Mesenteric fat pad (tissue), 1 donor: ENCODE measurements around the gene MTARC1. TPM values are rescaled to one million over a fixed set of nuclear protein-coding genes. Genes with fewer than 3 reads are reported as not detected.

Source experiments
- DNase-seq: peaks from one replicate; pipeline ENCODE4 v3.0.0-alpha.2; 2020; ENCODE audit warnings: low spot score
- total RNA-seq: library from RNA; stranded (reverse); fragmentation: NEBNext Ultra II Directional; extraction: Animal tissue kit (Norgen Biotek cat#: 25700); gene quantifications from one replicate; pipeline ENCODE4 v1.2.1, GENCODE V29; 2021
- donor health status: DM: yes; HTN: yes; CAD: no.

Gene MTARC1
- total RNA-seq, 1 donor from 2014 or later, result 539 TPM

DNA sequence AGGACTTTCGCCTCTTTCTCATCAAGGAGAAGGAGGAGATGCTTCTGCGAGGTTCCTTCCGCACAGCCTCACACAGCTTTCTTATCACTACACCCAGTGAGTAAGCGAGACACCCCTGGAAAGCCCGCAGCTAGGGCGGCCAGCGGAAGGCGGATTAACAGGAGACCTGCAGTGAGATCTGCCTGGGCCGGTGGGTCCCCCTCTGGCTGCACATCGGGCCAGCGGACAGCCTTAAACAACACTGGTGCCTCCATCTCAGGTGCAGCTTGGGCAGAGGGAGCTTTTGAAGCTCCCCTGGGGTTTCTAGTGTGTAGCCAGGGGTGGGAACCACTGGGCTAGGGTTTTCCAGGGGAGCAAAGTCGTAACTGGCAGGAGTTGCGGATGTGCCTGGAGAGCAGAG lies 17.5 kb upstream of the MTARC1 start:
- DNase-seq, result no peak

DNA sequence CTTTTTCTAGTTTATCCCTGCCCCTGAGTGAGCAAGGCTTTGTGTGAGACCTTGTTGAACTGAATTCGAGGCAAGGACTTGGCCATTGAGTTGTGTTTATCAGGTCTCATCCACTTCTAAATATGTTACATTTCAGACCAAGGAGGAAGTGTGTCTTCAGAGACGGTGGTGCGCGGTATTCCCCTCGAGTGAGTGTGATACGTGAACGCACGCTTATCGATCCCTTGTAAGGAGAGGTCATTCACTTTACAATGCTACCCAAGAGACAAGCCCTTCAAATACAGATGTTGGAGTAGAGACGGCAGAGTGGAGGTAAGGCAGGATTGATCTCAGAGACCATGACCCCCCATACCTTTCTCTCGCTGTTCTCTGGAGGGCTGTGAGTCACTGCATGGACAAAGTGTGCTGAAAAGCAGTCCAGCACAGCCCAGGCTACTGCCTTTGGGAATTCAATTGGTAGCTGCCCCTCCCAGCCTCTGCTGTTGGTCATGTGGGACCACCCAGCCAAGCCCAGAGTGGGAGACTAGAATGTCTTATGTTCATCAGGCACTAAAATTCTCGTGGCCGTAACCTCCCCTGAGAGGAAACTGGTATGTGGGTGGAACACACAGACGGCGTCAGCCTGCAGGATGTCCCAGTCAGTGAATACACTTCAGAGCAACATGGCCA lies 16.3 kb upstream of the MTARC1 start:
- DNase-seq, result no peak

DNA sequence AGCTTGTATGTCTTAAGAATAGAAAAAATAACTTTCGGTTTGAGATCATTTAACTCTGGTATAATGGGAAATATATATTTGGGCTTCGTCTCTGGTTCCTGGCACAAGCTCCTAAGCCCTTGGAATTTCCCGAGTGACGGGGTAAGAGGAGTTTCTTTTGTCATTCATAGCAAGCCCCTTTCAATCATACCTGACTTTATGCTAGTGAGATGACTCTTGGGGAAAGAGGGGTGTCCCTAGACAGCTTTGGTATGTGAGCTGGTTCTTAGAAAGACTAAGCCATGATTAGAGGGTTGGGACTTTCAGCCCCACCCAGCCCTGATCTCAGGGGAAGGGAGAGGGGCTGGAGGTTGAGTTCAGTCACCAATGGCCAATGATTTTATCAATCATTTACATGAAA lies 13.9 kb upstream of the MTARC1 start:
- no peak for DNase-seq

DNA sequence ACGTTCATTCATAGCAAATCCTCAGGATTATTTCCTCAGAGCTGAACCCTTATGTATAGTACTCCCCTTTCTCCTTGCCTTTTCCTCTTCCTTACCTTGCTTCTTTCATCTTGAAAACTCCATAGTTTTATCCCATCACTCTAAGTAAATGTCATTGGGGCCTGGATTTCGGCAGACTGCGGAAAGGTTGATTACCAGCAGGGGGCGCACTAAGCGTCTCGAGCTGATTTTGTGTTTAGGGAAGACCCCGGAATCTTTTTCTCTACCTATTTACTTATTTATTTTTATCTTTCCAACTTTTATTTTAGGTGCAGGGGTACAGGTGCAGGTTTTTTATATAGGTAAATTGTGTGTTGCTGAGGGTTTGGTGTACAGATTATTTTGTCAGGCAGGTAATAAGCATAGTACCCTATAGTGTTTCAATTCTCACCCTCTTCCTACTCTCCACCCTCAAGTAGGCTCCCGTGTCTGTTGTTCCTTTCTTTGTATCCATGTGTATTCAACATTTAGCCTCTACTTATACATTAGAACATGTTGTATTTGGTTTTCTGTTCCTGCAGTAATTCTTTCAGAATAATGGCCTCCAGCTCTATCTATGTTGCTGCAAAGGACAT lies 11.4 kb upstream of the MTARC1 start:
- no peak for DNase-seq

DNA sequence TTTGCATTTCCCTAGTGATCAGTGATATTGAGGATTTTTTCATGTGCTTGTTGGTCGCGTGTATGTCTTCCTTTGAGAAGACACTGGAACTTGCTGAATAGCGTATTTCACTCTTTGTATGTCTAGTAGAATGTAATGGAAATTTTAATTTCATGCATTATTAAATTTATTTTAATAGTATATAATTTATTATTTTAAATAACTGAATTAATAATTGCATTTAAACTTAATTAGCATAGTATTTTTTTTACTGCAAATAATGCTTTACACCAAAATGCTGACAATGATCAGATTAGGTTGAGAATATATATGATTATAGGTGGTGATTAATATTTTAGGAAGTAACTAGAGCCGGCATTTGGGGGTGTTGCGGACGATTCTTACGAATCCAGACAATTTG lies 10.5 kb upstream of the MTARC1 start:
- DNase-seq, result no peak

DNA sequence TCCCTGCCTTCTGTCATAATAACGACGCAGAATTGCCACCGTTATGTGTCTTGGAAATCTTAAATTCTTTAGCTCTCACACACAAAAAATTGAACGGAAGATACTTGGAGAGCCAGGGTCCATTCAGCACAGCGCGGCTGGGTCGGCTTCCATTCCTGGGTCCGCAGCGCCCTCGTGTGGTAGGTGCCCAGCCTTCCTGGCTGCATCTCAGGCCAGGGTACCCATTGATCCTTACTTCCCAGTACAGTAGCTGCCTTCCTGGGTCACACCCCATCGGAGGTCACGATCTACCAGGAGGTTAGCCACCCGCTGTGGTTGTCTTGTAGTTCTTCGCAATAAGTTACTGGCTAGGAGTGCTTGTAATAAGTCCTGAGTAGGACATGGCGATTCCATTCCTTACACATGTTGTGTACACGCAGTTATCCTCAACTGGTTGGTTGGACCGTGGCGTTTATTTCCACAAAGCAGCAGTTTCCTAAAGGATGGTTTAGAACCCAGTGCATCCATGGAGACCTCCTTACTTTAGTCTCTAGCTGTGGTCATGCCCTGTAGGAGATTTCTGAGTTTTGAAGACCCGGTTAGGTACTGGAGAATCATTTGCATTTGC lies 9.9 kb upstream of the MTARC1 start:
- DNase-seq, result peak; percentile 94

DNA sequence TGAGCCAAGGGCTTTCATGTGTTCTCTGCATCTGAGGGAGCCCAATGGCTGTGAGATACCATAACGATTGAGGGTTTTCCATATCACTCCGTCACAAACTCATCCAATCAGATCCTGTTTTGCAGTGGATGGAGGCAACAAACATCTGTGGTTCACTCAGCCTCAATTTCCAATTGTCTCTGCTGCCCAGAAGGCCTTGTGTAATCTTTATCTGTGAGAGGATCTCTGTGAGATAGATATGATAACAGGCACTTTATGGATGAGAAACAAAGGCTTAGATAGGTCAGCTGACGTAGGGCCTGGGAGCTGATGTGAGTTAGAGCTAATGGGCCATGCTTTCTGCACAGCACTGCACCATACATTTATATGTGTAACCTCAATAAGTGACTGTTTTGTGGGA lies 3.3 kb upstream of the MTARC1 start:
- no peak for DNase-seq

DNA sequence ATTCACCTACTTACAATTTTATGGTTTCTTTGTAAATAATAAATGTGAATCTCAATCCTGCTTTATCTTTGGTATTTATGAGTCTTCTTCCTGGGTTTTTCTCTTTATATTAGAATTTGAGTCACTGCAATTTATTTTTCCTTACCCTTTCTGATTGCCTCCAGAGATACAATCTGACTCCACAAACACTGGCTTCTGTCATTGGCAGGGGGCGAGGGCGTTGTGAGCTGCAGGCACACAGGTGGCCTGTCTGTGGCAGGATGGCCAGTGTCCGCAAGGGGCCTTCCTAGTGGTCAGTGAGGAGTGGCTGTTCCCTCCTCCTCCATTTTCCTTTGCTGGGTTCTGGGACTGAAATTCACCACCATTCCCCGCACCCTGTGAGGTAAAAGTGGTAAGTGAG lies 2.0 kb upstream of the MTARC1 start:
- DNase-seq, result no peak

DNA sequence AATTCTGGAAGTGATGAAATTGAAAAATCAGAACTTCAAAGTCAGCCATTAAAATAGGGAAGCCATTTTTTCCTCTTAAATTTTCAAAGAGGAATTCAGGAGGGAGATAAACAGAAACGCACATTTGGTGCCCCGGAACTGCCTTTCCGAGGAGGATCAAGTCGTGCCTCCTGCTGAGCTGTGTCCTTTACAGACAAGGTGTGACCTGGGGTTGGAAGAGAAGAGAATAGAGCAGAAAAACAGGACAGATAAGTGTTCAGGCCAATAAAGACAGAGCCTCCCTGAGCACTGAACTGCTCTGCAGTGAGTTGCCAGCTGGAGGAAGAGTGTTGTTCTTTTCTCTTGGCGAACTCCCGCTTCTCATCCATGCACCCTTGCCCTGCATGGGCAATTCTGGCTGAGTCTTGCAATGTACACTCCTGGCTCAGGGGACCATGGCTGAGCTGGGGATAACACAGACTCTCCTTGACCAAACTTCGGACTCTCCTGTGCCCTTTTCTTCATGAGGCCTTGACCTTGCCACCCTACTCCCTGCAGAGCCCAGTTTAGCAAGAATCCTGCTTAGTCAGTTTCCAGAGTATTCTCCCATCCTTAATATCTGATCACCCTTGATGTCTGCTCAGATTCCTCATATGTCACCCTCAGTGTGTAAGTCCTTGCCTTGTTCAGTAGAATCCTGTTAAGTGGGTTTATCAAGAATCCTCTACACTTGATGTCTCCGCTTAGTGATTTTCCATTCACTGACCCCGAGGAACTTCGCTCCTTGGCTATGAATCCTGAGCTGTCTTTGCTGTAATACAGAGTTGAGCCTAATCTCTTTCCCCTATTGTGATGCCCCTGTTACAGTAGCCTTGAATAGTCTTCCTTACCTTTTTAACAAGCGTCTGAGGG lies 1.3 kb upstream of the MTARC1 start:
- DNase-seq, result no peak

DNA sequence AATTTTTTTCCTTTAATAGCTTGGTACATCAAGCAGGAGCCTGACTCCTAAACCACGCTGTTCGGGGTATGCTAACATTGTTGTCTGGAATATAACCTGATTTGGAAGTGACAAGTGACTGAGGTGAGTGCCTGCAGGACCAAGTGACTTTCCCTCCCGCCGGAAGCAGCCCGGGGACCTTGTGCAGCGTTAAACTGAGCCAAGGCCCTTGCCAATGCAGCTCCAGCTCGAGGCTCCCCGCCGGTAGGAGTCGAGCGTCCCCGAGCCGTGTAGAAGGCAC lies 716 bp upstream of the MTARC1 start:
- no peak for DNase-seq

DNA sequence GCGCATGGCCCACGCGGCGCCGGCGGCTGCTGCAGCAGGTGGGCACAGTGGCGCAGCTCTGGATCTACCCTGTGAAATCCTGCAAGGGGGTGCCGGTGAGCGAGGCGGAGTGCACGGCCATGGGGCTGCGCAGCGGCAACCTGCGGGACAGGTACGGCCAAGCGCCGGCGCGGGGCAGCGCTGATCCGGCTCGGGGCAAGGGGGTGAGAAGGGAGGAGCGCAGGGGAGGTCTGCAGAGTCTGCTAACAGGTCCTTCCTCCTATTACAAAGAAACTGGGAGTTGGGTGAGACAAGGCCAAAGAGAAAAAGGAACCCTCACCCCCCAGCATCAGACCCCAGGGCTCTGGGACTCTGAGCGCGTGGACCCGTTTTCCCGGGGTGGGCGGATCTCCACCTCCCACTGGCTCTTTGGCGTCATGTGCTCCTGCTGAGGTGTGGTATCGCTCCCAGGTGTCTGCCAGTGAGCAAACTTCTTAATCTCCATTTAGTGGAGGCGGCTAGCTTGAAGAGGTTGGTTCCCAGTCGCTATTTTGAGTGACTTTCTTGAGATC lies 431 bp downstream of the MTARC1 start:
- DNase-seq, result no peak

DNA sequence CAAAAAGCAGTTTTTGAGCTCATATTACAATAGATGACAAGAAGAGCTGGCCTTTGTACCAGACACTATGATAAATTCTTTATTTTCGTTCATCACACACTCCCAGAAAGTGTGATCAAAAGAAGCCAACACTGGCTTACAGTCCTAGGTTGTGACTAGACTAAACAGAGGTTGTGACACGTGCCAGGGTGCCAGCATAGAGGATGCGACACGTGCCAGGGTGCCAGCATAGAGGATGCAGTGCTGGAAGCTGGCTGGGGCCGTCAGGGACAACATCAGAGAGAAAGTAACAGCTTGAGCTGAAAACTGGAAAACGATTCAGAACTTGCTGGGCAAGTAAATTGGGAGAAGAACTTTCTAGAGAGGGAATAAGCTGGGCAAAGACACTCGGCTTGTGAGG lies 2.2 kb downstream of the MTARC1 start:
- no peak for DNase-seq

DNA sequence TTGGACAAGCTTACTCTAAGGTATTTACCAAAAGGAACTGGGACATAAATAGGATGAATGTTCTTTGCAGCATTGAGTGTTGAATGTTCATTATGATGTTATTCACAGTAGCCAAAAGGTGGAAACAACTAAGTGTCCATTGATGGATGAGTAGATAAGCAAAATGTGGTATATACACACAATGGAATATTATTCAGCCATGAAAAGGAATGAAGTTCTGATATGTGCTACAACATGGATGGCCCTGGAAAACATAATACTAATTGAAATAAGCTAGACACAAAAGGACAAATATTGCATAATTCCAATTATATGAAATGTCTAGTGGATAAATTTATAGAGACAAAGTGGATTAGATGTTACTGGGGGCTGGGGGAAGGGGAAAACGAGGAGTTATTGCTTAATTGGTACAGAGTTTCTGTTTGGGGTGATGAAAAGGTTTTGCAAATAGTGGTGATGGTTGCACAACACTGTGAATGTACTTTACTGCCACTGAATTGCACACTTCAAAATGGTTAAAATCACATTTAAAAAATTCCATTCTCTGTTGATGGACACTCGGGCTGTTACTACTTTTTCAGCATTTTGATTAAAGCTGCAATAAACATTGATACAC lies 2.9 kb downstream of the MTARC1 start:
- DNase-seq, result no peak

DNA sequence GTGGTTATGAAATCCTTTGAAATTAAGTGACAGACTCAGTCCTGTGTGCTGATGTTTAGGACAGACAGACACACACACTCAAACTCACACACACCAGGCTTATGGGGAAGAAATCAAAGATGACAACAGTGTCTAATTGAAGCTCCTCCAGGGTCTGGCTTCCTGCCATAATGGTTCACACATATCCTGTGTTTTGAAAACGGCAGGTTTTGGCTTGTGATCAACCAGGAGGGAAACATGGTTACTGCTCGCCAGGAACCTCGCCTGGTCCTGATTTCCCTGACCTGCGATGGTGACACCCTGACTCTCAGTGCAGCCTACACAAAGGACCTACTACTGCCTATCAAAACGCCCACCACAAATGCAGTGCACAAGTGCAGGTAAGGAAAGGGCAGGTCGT lies 4.6 kb downstream of the MTARC1 start:
- DNase-seq, result no peak

DNA sequence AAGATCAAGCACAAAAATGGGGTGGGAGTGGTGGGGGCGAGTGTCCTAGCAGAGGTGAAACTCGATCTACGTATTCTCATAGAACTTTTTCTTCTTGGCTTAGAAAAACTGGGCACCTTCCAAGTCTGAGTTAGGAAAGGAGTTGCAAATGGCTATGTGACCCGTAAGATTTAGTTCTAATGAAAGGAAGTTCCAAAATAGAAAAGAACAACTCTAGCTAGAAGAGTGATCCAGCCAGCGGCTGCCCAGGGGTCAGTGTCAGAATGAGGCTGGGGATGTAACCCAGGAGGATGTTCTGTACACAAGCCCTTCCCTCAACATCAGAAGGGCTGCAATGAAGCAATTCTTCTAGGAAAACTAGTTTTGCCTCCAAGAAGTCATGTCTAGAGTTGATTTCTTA lies 5.2 kb downstream of the MTARC1 start:
- no peak for DNase-seq

DNA sequence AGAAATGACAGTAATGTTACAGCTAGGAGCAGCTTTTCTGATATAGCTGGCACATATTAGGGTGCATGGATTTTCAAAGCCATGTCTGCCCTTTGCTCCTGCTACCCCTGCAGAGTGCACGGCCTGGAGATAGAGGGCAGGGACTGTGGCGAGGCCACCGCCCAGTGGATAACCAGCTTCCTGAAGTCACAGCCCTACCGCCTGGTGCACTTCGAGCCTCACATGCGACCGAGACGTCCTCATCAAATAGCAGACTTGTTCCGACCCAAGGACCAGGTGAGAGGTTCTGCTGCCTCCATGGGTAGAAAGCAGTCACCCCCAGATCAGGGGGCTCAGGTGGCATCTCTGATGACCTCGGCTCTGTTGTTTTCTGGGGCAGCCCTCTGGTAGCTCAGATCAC lies 9.8 kb downstream of the MTARC1 start:
- DNase-seq, result no peak

DNA sequence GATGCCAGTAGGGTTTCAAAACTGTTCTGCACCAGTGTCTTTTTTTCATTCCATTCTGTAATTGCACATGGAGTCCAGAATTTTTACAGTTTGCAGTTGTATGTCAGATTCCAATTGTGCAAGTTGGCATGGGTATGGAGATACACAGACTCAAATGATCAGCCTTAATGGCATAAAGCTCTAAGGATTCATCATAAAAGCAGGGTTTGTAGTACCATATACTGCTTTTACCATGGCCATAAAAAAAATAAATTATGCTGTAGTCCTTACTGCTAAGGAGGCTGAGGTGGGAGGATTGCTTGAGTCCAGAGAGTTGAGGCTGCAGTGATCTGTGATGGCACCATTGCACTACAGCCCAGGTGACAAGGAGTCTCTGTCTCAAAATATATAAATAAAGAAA lies 10.3 kb downstream of the MTARC1 start:
- no peak for DNase-seq

DNA sequence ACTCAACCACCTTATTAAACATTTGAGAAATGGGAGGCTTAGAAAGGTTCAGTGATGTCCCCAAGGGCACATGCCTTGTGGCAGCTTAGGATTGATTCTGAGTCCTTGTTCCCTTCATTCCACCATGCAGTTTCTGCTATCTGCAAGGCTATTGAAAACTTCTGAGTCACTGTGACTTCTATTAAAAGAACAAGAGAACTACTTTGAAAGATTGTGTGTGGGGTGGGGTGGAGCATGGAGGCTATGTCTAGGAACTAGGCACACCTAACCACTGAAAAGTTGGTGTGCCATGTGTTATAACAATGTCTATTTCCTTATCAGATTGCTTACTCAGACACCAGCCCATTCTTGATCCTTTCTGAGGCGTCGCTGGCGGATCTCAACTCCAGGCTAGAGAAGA lies 10.8 kb downstream of the MTARC1 start:
- DNase-seq, result no peak

DNA sequence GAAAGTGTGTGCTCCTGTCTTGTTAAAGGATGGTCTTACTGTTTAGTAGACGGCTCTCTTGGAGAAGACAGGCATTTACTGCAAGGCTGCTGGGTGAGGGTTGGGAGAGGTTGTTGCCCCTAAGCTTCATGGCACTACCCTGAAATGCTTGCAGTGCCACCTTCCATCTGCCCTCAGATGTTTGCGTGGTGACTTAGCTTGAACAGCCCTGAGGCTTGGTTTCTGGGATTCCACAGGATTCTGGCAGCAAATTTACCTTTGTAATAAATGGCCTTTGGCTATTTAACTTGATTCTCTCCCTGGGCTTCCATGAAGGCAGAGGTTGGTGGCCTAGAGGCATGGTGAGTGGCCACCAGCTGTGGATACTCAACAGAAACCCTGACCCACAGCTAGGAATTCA lies 11.6 kb downstream of the MTARC1 start:
- no peak for DNase-seq

DNA sequence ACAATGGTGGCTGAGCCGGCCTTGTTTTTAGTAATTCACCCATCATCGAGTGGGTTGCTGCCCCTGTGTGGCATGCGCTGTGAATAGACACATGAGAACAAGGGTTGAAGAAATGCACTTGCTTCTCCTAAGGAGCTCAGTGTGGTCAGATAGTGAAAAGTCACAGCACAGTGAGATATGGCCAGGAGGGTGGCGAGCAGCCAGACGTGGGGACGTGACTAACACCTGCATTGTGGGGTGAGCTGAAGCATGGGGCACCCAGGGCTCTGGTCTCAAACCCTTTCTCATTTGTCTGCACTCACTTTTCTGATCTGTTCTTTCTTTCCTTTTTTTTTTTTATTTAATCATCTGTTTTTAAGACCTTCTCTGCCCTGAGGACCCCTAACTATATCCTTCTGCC lies 13.5 kb downstream of the MTARC1 start:
- no peak for DNase-seq

DNA sequence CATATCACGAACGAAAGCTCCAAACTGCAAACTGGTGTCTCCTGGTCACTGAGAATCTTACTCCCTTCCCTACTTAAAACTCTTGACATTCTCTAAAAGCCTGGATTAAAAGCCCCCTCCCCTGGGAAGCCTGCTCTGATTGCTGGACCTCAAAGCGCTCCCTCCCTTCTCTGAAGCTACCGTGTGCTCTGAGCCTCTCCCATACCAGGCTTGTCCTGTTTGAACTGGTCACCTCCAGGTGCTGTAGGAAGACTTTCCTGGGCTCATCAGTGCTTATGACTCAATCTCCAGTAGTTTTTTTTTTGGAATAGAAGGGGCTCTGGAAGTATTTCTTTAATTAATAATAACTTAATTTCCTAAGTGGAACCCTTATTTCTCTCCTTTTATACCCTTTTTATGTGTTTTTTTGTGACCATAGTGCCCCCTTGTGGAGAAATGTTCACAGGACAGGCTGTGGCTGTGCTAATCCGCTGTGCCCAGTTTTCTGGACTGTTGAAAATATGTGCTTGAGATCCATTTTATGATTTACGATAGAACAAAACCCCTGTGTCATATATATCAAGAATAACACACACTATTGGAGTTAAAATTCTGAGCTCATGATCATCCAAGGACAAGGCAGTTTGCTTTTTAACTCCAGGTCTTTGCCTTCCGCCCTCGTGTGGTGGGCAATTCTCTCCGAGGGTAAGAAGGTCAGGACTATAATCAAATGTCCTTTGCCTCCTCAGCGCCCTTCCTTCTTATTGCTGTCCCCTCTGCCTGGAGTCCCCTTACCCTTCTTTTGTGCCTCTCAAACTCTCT lies 16.9 kb downstream of the MTARC1 start:
- DNase-seq, result no peak
